Measurements from ENCODE around the gene MCEMP1. TPM values are rescaled to one million over a fixed set of nuclear protein-coding genes. Genes with fewer than 3 reads are reported as not detected.

MCEMP1 gene
- total and polyA plus RNA-seq, 2 of the 13 experiments (the other 11 are each of a cell fraction or from before 2014, with no cell fraction given) = not detected

GRCh38 chr19:7681340-7682174 lies 4.7 kb downstream of the MCEMP1 start (continued):
- TF ChIP-seq ZBTB37 (CRISPR knock-in tag; IDR thresholded peaks at IDR 0.05) (no peak), ZFP36 (IDR thresholded peaks at IDR 0.05; ENCODE audit: borderline replicate concordance, low read depth, low read length, partially characterized antibody) (no peak), HNRNPK (IDR thresholded peaks at IDR 0.05; ENCODE audit: low read depth, low read length, poor library complexity, severe bottlenecking) (peak; percentile 14), ZBTB38 (CRISPR knock-in tag; IDR thresholded peaks at IDR 0.05) (peak; percentile 18; the same call in 1 of the 2 replicates), KLF15 (CRISPR knock-in tag; IDR thresholded peaks at IDR 0.05; ENCODE audit: borderline replicate concordance) (no peak), ZXDC (CRISPR knock-in tag; IDR thresholded peaks at IDR 0.05) (no peak), ZEB1 (IDR thresholded peaks at IDR 0.05; ENCODE audit: insufficient replicate concordance, low read depth) (no peak), KDM4B (CRISPR knock-in tag; IDR thresholded peaks at IDR 0.05) (no peak), ZBTB40 (IDR thresholded peaks at IDR 0.05) (no peak), ZBTB40 (CRISPR knock-in tag; IDR thresholded peaks at IDR 0.05) (no peak), RFX5 (IDR thresholded peaks at IDR 0.05; ENCODE audit: low read depth, low read length) (no peak), ZGPAT (CRISPR knock-in tag; IDR thresholded peaks at IDR 0.05) (peak; percentile 6; the same call in 1 of the 2 replicates)

All from HepG2 (cell line).